ENCODE data around the gene TNS4. TPM values are rescaled to one million over a fixed set of nuclear protein-coding genes. Genes with fewer than 3 reads are reported as not detected.
"Not testable (repeated sequence)": the region's sequence is repeated elsewhere in the genome, so short reads cannot be mapped to it uniquely, and the experiment has no call there.

TNS4 gene
- total RNA-seq, 1 donor from 2014 or later: not detected

GRCh38 chr17:40547079-40547784 lies 45.8 kb upstream of the TNS4 start:
- DNase-seq: no peak
- H3K36me3 ChIP-seq: no peaks in the 10 kb centered on the region
- intact Hi-C loops (cut with micrococcal nuclease): no loop called here
- H3K27ac ChIP-seq (replicated peaks): no peak overlapping the region
- H3K27me3 ChIP-seq (ENCODE audit: low read depth): no peaks in the 10 kb centered on the region
- no peak for TF ChIP-seq CTCF (IDR thresholded peaks at IDR 0.05; ENCODE audit: borderline replicate concordance)
- H3K9me3 ChIP-seq (replicated peaks): no peaks in the 10 kb centered on the region
- no peak overlapping the region for H3K4me3 ChIP-seq
- peaks cover 58% of the 10 kb centered on the region for H3K4me1 ChIP-seq

- DNase-seq; H3K27ac ChIP-seq (replicated peaks); H3K36me3 ChIP-seq; H3K9me3 ChIP-seq (replicated peaks); H3K27me3 ChIP-seq (ENCODE audit: low read depth); intact Hi-C loops (cut with micrococcal nuclease); H3K4me3 ChIP-seq: not testable (repeated sequence)
- H3K4me1 ChIP-seq: peaks cover 58% of the 10 kb centered on the region
Measured at GRCh38 chr17:40546497-40546896, 45.1 kb upstream of the TNS4 start.

- no peak for DNase-seq
- intact Hi-C loops (cut with micrococcal nuclease): no loop called here
- H3K9me3 ChIP-seq (replicated peaks): no peaks in the 10 kb centered on the region
- peaks cover 58% of the 10 kb centered on the region for H3K4me1 ChIP-seq
- no peak overlapping the region for H3K27ac ChIP-seq (replicated peaks)
- TF ChIP-seq CTCF (IDR thresholded peaks at IDR 0.05; ENCODE audit: borderline replicate concordance): no peak
- no peak overlapping the region for H3K4me3 ChIP-seq
- no peaks in the 10 kb centered on the region for H3K36me3 ChIP-seq
- H3K27me3 ChIP-seq (ENCODE audit: low read depth): no peaks in the 10 kb centered on the region
Measured at GRCh38 chr17:40545660-40546059, 44.2 kb upstream of the TNS4 start.

GRCh38 chr17:40542558-40543411 lies 41.4 kb upstream of the TNS4 start:
- Histone ChIP-seq H3K27ac (replicated peaks) (peak overlapping the region; percentile 94), H3K9me3 (replicated peaks) (no peaks in the 10 kb centered on the region), H3K4me3 (no peak overlapping the region), H3K4me1 (peaks cover 65% of the 10 kb centered on the region), H3K36me3 (no peaks in the 10 kb centered on the region), H3K27me3 (ENCODE audit: low read depth) (no peaks in the 10 kb centered on the region)
- TF ChIP-seq CTCF (IDR thresholded peaks at IDR 0.05; ENCODE audit: borderline replicate concordance): no peak
- intact Hi-C loops (cut with micrococcal nuclease): no loop called here
- peak; percentile 83 for DNase-seq

- H3K9me3 ChIP-seq (replicated peaks): no peaks in the 10 kb centered on the region
- TF ChIP-seq CTCF (IDR thresholded peaks at IDR 0.05; ENCODE audit: borderline replicate concordance): no peak
- no peaks in the 10 kb centered on the region for H3K36me3 ChIP-seq
- intact Hi-C loops (cut with micrococcal nuclease): no loop called here
- no peak overlapping the region for H3K4me3 ChIP-seq
- H3K4me1 ChIP-seq: peaks cover 72% of the 10 kb centered on the region
- peak; percentile 80 for DNase-seq
- H3K27me3 ChIP-seq (ENCODE audit: low read depth): no peaks in the 10 kb centered on the region
- H3K27ac ChIP-seq (replicated peaks): peak overlapping the region; percentile 94
Measured at GRCh38 chr17:40541873-40542557, 40.6 kb upstream of the TNS4 start.

All from left ventricle myocardium inferior (tissue), 1 donor.